ENCODE results near the gene PLEKHG2.
A peak's percentile ranks its signal among the peaks of the same experiment; 100 is the strongest.

The PLEKHG2 gene

DNA sequence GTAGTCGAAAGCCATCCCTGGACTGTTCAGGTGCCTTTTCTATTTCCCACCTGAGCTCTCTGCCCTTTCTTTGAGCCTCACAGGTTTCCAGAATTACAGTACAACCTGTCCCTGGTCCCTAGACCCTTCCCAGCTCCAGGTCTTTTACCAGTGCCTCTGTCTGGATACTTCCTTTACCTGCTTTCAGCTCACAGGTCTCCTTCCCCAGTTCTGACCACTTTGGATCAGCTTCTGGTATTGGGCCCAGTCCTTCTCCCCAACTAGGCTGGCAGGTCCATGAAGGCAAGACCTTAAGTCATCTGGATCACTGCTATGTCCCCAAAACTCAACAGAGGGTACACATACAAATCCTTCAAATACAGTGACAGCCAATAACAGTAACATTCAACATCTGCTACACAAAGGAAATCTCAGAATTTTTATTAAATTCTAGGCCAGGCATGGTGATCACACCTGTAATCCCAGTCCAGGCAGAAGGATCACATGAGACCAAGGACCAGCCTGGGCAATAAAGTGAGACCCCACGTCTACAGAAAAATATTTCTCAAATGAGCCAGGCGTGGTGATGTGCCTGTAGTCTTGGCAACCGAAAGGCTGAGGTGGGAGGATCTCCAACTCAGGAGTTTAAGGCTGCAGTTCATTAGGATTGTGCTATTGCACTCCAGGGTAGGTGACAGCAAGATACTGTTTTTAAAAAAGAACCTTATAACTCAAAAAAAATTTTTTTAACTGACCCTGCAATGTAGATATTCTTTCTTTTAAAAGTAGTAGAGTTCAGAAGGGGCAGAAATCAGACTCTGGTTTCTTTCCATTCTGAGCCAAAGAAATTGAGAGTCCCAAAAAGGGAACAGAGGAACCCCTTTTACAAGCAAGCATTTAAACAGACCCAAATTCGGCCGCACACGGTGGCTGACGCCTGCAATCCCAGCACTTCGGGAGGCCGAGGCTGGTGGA is 21.9 kb downstream of the PLEKHG2 start:
- peak overlapping the region; percentile 74 for H3K4me3 ChIP-seq (replicated peaks; ENCODE audit: low read depth, low read length)
- DNase-seq (ENCODE audit: extremely low read depth, insufficient read length) = no peak
- H3K36me3 ChIP-seq (ENCODE audit: control insufficient read depth, insufficient read depth, low read length) = peaks cover 27% of the 10 kb centered on the region
- TF ChIP-seq, protein P1, sequence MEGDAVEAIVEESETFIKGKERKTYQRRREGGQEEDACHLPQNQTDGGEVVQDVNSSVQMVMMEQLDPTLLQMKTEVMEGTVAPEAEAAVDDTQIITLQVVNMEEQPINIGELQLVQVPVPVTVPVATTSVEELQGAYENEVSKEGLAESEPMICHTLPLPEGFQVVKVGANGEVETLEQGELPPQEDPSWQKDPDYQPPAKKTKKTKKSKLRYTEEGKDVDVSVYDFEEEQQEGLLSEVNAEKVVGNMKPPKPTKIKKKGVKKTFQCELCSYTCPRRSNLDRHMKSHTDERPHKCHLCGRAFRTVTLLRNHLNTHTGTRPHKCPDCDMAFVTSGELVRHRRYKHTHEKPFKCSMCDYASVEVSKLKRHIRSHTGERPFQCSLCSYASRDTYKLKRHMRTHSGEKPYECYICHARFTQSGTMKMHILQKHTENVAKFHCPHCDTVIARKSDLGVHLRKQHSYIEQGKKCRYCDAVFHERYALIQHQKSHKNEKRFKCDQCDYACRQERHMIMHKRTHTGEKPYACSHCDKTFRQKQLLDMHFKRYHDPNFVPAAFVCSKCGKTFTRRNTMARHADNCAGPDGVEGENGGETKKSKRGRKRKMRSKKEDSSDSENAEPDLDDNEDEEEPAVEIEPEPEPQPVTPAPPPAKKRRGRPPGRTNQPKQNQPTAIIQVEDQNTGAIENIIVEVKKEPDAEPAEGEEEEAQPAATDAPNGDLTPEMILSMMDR (IDR thresholded peaks at IDR 0.05; ENCODE audit: insufficient read depth, low read length, poor library complexity, severe bottlenecking) = no peak
- no peaks in the 10 kb centered on the region for H3K27me3 ChIP-seq (replicated peaks; ENCODE audit: control insufficient read depth, insufficient read depth, low read length)

DNA sequence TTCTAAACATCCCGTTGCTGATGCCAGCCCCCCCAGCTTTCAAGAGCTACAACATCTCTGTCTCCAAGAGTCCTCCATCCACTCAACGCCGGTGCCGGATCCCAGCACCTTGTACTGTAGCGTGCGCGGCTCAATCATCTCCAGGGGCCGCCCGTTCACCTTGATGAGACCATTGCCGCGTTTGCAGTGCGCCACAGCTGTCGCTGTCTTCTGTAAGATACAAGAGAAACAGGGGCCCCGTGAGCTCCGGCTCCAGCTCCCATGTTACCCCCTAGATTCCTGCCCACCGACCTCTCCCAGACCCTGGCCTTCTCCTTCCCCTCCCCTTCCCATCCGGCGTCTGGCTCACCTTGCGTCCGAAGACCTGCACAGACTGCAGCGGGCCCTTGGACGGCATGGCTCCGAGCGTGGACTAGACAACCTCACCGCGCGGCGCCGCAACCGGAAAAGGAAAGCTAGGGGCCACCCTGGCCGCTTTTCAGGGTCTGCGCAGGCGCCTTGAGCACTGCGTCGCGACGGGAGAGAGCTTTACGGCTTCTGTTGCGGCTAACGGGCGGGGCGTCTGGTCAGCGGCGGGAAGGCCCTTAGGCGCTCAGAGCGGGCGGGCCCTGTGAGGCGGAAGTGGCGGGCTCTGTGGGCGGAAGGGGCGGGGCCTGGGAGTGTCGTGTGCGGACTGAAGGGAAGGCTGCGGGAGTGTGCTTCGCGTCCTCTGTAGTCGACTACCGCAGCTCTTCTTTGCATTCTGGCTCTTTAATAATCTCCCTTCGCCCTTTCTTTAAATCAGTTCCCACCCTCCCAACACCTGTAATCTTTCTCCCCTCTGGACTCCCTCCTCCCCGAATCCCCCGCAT is 23.3 kb downstream of the PLEKHG2 start, which contains the start of gene RPS16:
Gene RPS16, minus strand, starts transcription at position 451 of the 851 bp plus-strand sequence. Its CDS starts 54 bp downstream, at position 397.
- H3K36me3 ChIP-seq (ENCODE audit: control insufficient read depth, insufficient read depth, low read length) = peaks cover 27% of the 10 kb centered on the region
- no peaks in the 10 kb centered on the region for H3K27me3 ChIP-seq (replicated peaks; ENCODE audit: control insufficient read depth, insufficient read depth, low read length)
- TF ChIP-seq, protein P1 (IDR thresholded peaks at IDR 0.05; ENCODE audit: insufficient read depth, low read length, poor library complexity, severe bottlenecking) = no peak
- peak within 1 kb of the TSS; percentile 74 for H3K4me3 ChIP-seq (replicated peaks; ENCODE audit: low read depth, low read length)
- peak; percentile 98 for DNase-seq (ENCODE audit: extremely low read depth, insufficient read length)

DNA sequence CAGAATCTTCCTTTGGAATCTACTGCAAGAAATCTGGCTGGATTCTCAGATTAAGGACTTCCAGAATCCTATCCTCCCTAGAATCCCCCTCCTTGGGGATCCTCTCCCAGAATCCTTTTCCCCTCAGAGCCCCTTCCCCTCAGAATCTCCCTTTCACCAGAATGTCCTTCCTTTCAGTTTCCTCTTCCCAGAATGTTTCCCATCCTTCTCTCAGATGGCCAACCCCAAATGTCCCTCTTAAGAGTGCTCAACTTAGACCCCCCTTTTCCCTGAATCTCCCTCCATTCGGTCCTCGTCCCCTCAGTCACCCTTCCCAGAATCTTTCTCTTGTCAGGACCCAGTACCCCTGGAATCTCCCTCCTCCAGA is 23.9 kb downstream of the PLEKHG2 start:
- Histone ChIP-seq H3K4me3 (replicated peaks; ENCODE audit: low read depth, low read length) (peak overlapping the region; percentile 63), H3K27me3 (replicated peaks; ENCODE audit: control insufficient read depth, insufficient read depth, low read length) (no peaks in the 10 kb centered on the region), H3K36me3 (ENCODE audit: control insufficient read depth, insufficient read depth, low read length) (peaks cover 27% of the 10 kb centered on the region)
- no peak for DNase-seq (ENCODE audit: extremely low read depth, insufficient read length)
- TF ChIP-seq, protein P1 (IDR thresholded peaks at IDR 0.05; ENCODE audit: insufficient read depth, low read length, poor library complexity, severe bottlenecking) = no peak

DNA sequence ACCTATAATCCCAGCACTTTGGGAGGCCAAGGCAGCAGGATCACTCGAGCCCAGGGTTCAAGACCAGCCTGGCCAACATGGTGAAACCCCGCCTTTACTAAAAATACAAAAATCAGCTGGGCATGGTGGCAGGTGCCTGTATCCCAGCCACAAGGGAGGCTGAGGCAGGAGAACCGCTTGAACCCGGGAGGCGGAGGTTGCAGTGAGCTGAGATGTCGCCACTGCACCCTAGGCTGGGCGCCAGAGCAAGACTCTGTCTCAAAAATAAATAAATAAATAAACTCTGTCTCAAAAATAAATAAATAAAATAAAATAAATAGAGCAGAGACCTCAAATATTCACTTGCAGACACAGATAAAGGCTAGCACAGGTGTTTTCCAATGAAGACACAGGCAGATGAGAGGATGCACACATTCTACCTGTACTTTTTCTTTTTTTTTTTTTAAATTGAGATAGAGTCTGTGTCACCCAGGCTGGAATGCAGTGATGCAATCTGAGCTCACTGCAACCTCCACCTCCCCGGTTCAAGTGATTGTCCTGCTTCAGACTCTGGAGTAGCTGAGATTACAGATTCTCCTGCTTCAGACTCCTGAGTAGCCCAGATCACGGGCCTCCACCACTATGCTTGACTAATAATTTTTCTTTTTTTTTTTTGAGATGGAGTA is 25.9 kb downstream of the PLEKHG2 start:
- Histone ChIP-seq H3K27me3 (replicated peaks; ENCODE audit: control insufficient read depth, insufficient read depth, low read length) (no peaks in the 10 kb centered on the region), H3K36me3 (ENCODE audit: control insufficient read depth, insufficient read depth, low read length) (peaks cover 14% of the 10 kb centered on the region), H3K4me3 (replicated peaks; ENCODE audit: low read depth, low read length) (no peak overlapping the region)
- no peak for DNase-seq (ENCODE audit: extremely low read depth, insufficient read length)
- TF ChIP-seq, protein P1 (IDR thresholded peaks at IDR 0.05; ENCODE audit: insufficient read depth, low read length, poor library complexity, severe bottlenecking) = no peak

DNA sequence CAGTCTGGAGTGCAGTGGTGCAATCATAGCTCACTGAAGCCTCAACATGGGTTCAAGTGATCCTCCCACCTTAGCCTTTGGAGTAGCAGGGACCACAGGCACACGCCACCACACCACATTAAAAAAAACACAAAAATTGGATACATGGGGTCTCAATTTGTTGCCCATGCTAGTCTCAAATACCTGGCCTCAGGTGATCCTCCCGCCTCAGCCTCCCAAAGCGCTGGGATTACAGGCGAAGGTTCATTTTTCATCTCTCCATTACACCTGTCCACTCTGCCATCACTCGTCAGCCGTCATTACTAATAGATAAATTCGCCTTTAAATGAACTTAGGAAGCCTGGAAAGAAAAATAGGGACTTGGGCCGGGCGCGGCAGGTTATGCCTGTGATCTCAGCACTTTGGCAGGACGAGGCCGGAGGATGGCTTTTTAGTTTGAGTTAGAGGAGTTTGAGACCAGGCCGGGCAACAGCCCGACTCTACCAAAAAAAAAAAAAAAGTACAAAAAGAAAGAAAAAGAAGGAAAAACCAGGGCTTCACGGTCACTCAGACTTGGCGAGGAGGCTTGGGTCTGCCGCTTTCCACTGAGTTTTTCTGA is 32.2 kb downstream of the PLEKHG2 start:
- TF ChIP-seq, protein P1 (IDR thresholded peaks at IDR 0.05; ENCODE audit: insufficient read depth, low read length, poor library complexity, severe bottlenecking) = no peak
- H3K36me3 ChIP-seq (ENCODE audit: control insufficient read depth, insufficient read depth, low read length) = no peaks in the 10 kb centered on the region
- no peak for DNase-seq (ENCODE audit: extremely low read depth, insufficient read length)
- H3K27me3 ChIP-seq (replicated peaks; ENCODE audit: control insufficient read depth, insufficient read depth, low read length) = no peaks in the 10 kb centered on the region
- H3K4me3 ChIP-seq (replicated peaks; ENCODE audit: low read depth, low read length) = peak overlapping the region; percentile 100
